H1 (cell line): Measurements from ENCODE around the gene ALK. TPM values are rescaled to one million over a fixed set of nuclear protein-coding genes. Genes with fewer than 3 reads are reported as not detected.

Experiments used
- CTCF ChIA-PET: fragments of 300-600 bp; sonication (Branson Sonifier 250); formaldehyde crosslinking; loops from one replicate; lab custom pipeline; 2021; ENCODE audit not compliant: partially characterized antibody; lab: Charles Lee
- POLR2A ChIA-PET: fragments of 300-600 bp; sonication (Branson Sonifier 250); formaldehyde crosslinking; loops from one replicate; lab custom pipeline; 2021; ENCODE audit warnings: inconsistent platforms; ENCODE audit not compliant: partially characterized antibody; lab: Charles Lee
- DNase-seq, 2 experiments: peaks; one replicate each; pipeline versions ENCODE4 v3.0.0 to v3.0.0-alpha.2; 2010 to 2022; ENCODE audit warnings: low spot score in 2 of 2, low read depth in 1 of 2, mixed read lengths in 1 of 2
- FAIRE-seq: peaks from 2 replicates; lab custom pipeline; 2011; peaks lifted over from hg19 to GRCh38; lab: Jason Lieb, UNC
- H2AFZ ChIP-seq: 2 replicates; pipeline ENCODE4 v1.8.1; 2012; ENCODE audit warnings: low read length, inconsistent platforms
- H2AK5ac ChIP-seq: 2 replicates; pipeline ENCODE4 v1.6.1; 2013; ENCODE audit warnings: low read depth, low read length
- H2BK120ac ChIP-seq: replicated peaks from 2 replicates; pipeline ENCODE3; 2013; ENCODE audit warnings: low read depth, low read length, inconsistent platforms
- H2BK12ac ChIP-seq: 2 replicates; pipeline ENCODE4 v1.6.1; 2013; ENCODE audit warnings: low read depth, low read length
- H2BK15ac ChIP-seq: 2 replicates; pipeline ENCODE4 v1.6.1; 2013; ENCODE audit warnings: low read length
- H2BK20ac ChIP-seq: 2 replicates; pipeline ENCODE4 v1.6.1; 2013; ENCODE audit warnings: low read length
- H2BK5ac ChIP-seq: 2 replicates; pipeline ENCODE4 v1.6.1; 2013; ENCODE audit warnings: low read depth, low read length
- H3K14ac ChIP-seq: 2 replicates; pipeline ENCODE4 v1.6.1; 2013; ENCODE audit warnings: inconsistent platforms; ENCODE audit not compliant: insufficient read length
- H3K18ac ChIP-seq: 2 replicates; pipeline ENCODE4 v1.6.1; 2013; ENCODE audit warnings: low read length; ENCODE audit errors: extremely low read depth
- H3K23ac ChIP-seq: 2 replicates; pipeline ENCODE4 v1.6.1; 2013; ENCODE audit warnings: inconsistent platforms; ENCODE audit not compliant: insufficient read length
- H3K23me2 ChIP-seq: 2 replicates; pipeline ENCODE4 v1.6.1; 2013; ENCODE audit warnings: low read depth, low read length
- H3K27ac ChIP-seq: 2 replicates; pipeline ENCODE4 v1.6.1; 2011; ENCODE audit warnings: low read depth, low read length, inconsistent platforms
- H3K27me3 ChIP-seq, 4 experiments: replicated peaks in 1 of 4; 1 replicate in 1 of 4; 2 replicates in 3 of 4; pipeline versions ENCODE4 v1.6.1 to v1.8.1; 2011 to 2013; ENCODE audit warnings: low read length in 3 of 4, mild to moderate bottlenecking in 3 of 4, inconsistent platforms in 2 of 4, mixed read lengths in 2 of 4, moderate library complexity in 1 of 4; ENCODE audit not compliant: control insufficient read depth in 3 of 4, insufficient read depth in 3 of 4; ENCODE audit errors: extremely low read depth in 1 of 4
- H3K36me3 ChIP-seq, 4 experiments: 2 replicates each; pipeline versions ENCODE4 v1.6.1 to v1.8.1; 2011 to 2013; ENCODE audit warnings: mild to moderate bottlenecking in 4 of 4, low read length in 3 of 4, moderate library complexity in 2 of 4, control low read depth in 1 of 4, inconsistent platforms in 1 of 4; ENCODE audit not compliant: insufficient read depth in 4 of 4, control insufficient read depth in 2 of 4
- H3K4ac ChIP-seq: replicated peaks from 2 replicates; pipeline ENCODE3; 2013; ENCODE audit warnings: low read length, low read depth, mixed read lengths, inconsistent platforms; ENCODE audit not compliant: insufficient read length
- H3K4me1 ChIP-seq, 4 experiments: replicated peaks in 1 of 4; 1 replicate in 1 of 4; 2 replicates in 3 of 4; pipeline versions ENCODE4 v1.6.1 to v1.8.1; 2011 to 2013; ENCODE audit warnings: low read length in 3 of 4, inconsistent platforms in 2 of 4, mixed read lengths in 1 of 4; ENCODE audit not compliant: insufficient read depth in 4 of 4, control insufficient read depth in 3 of 4
- H3K4me2 ChIP-seq, 2 experiments: 2 replicates each; pipeline versions ENCODE4 v1.6.1 to v1.8.1; 2011 to 2013; ENCODE audit warnings: low read depth in 2 of 2, low read length in 2 of 2, control low read depth in 1 of 2, inconsistent platforms in 1 of 2, mild to moderate bottlenecking in 1 of 2; ENCODE audit not compliant: insufficient read depth in 1 of 2
- H3K4me3 ChIP-seq, 4 experiments: fragments of 200-600, 300-600 bp in 1 of 4; sonication (generic), shearing (Covaris generic), sonication (Bioruptor Twin) in 1 of 4; 2 replicates each; pipeline versions ENCODE4 v1.5.1 to v1.8.1; 2011 to 2016; ENCODE audit warnings: low read length in 4 of 4, low read depth in 3 of 4, control low read depth in 2 of 4, inconsistent platforms in 2 of 4, mild to moderate bottlenecking in 2 of 4, mixed read lengths in 1 of 4, moderate library complexity in 1 of 4; ENCODE audit not compliant: insufficient read depth in 2 of 4; ENCODE audit errors: extremely low read depth in 1 of 4
- H3K56ac ChIP-seq: replicated peaks from 2 replicates; pipeline ENCODE3; 2013; ENCODE audit warnings: low read depth, mild to moderate bottlenecking, mixed read lengths, low read length, inconsistent platforms; ENCODE audit not compliant: insufficient read length
- H3K79me1 ChIP-seq: 2 replicates; pipeline ENCODE4 v1.6.1; 2013; ENCODE audit warnings: low read depth, low read length, control low read depth
- H3K79me2 ChIP-seq, 2 experiments: 2 replicates each; pipeline versions ENCODE4 v1.6.1 to v1.8.1; 2012 to 2013; ENCODE audit warnings: low read length in 2 of 2, mild to moderate bottlenecking in 2 of 2, inconsistent platforms in 1 of 2; ENCODE audit not compliant: insufficient read depth in 2 of 2, control insufficient read depth in 1 of 2
- H3K9ac ChIP-seq, 4 experiments: replicated peaks in 1 of 4; 1 replicate in 1 of 4; 2 replicates in 3 of 4; pipeline versions ENCODE4 v1.6.1 to v1.8.1; 2011 to 2013; ENCODE audit warnings: low read depth in 3 of 4, low read length in 3 of 4, control low read depth in 2 of 4, mild to moderate bottlenecking in 2 of 4, moderate library complexity in 2 of 4, inconsistent platforms in 1 of 4; ENCODE audit errors: extremely low read depth in 1 of 4
- H3K9me3 ChIP-seq, 2 experiments: 2 replicates each; pipeline versions ENCODE4 v1.6.1 to v1.8.1; 2012 to 2013; ENCODE audit warnings: mild to moderate bottlenecking in 2 of 2, moderate library complexity in 2 of 2, control low read depth in 1 of 2, inconsistent platforms in 1 of 2, low read depth in 1 of 2, low read length in 1 of 2, mixed read lengths in 1 of 2; ENCODE audit not compliant: insufficient read depth in 2 of 2
- H4K20me1 ChIP-seq, 2 experiments: replicated peaks in 1 of 2; 2 replicates each; pipeline versions ENCODE3 to v1.8.1; 2011 to 2013; ENCODE audit warnings: inconsistent platforms in 2 of 2, low read length in 2 of 2, mild to moderate bottlenecking in 1 of 2; ENCODE audit not compliant: insufficient read depth in 2 of 2, control insufficient read depth in 1 of 2
- H4K5ac ChIP-seq: 2 replicates; pipeline ENCODE4 v1.6.1; 2013; ENCODE audit warnings: low read length, low read depth, mixed read lengths, inconsistent platforms; ENCODE audit not compliant: insufficient read length
- H4K8ac ChIP-seq: 2 replicates; pipeline ENCODE4 v1.8.0; 2013; ENCODE audit warnings: mild to moderate bottlenecking, moderate library complexity, low read length, inconsistent platforms; ENCODE audit not compliant: insufficient read depth; ENCODE audit errors: extremely low read depth
- H4K91ac ChIP-seq: replicated peaks from 2 replicates; pipeline ENCODE3; 2013; ENCODE audit warnings: low read length, mixed read lengths, inconsistent platforms; ENCODE audit not compliant: insufficient read length
- CHD1 ChIP-seq: IDR thresholded peaks from 2 replicates; pipeline ENCODE4 v1.6.1; 2012; ENCODE audit warnings: low read depth, low read length, improper control_type of control experiment
- CREB1 ChIP-seq: IDR thresholded peaks from 2 replicates; pipeline ENCODE4 v1.6.1; 2012; ENCODE audit warnings: inconsistent platforms
- CTBP2 ChIP-seq: IDR thresholded peaks from 2 replicates; pipeline ENCODE4 v1.7.0; 2011; ENCODE audit warnings: borderline replicate concordance, mild to moderate bottlenecking, moderate library complexity, mixed read lengths, low read length; ENCODE audit not compliant: insufficient read depth, insufficient read length
- EGR1 ChIP-seq: IDR thresholded peaks from 2 replicates; pipeline ENCODE4 v1.6.1; 2011; ENCODE audit warnings: low read depth, low read length, borderline replicate concordance
- MAFK ChIP-seq: IDR thresholded peaks from 2 replicates; pipeline ENCODE4 v1.6.1; 2012; ENCODE audit warnings: low read depth, mild to moderate bottlenecking, improper control_type of control experiment, low read length
- POLR2AphosphoS5 ChIP-seq: IDR thresholded peaks from 2 replicates; pipeline ENCODE4 v1.6.1; 2011; ENCODE audit warnings: low read depth, low read length
- RFX5 ChIP-seq: IDR thresholded peaks from 2 replicates; pipeline ENCODE4 v1.6.1; 2011; ENCODE audit warnings: low read depth, low read length, improper control_type of control experiment, borderline replicate concordance
- RXRA ChIP-seq: IDR thresholded peaks from 2 replicates; pipeline ENCODE4 v1.6.1; 2011; ENCODE audit warnings: low read depth, mild to moderate bottlenecking, low read length, moderate library complexity; ENCODE audit not compliant: insufficient read depth
- SAP30 ChIP-seq: fragments of 300-600 bp; sonication (generic); IDR thresholded peaks from 2 replicates; pipeline ENCODE4 v1.7.1; 2012; ENCODE audit warnings: low read length, moderate library complexity, mild to moderate bottlenecking, inconsistent platforms; ENCODE audit not compliant: insufficient read depth, insufficient replicate concordance
- SIX5 ChIP-seq: IDR thresholded peaks from 2 replicates; pipeline ENCODE4 v1.6.1; 2011; ENCODE audit warnings: mild to moderate bottlenecking, low read depth, low read length
- SP1 ChIP-seq: IDR thresholded peaks from 2 replicates; pipeline ENCODE4 v1.6.1; 2011; ENCODE audit warnings: low read depth, low read length
- TCF12 ChIP-seq: IDR thresholded peaks from 2 replicates; pipeline ENCODE4 v1.6.1; 2011; ENCODE audit warnings: low read depth, mild to moderate bottlenecking, low read length
- YY1 ChIP-seq: IDR thresholded peaks from 2 replicates; pipeline ENCODE4 v1.6.1; 2011; ENCODE audit warnings: low read depth, mild to moderate bottlenecking, low read length
- WGBS, 2 experiments: shearing (Covaris generic) in 1 of 2; methylation state at CpG; one replicate each; pipeline versions ENCODE4 v1.1.6 to v1.1.7; 2013 to 2015; ENCODE audit warnings: low lambda C conversion rate in 2 of 2, mixed read lengths in 2 of 2, inconsistent platforms in 1 of 2, low coverage in 1 of 2, missing lambda C conversion rate in 1 of 2; ENCODE audit not compliant: insufficient replicate concordance in 2 of 2, insufficient coverage in 1 of 2, insufficient read length in 1 of 2; ENCODE audit errors: extremely low coverage in 1 of 2, missing lambda C conversion rate in 1 of 2; 5-methylcytosine and 5-hydroxymethylcytosine counted together
- polyA plus RNA-seq, 7 experiments: library from polyadenylated mRNA; depleted of rRNA in 3 of 7; stranded (reverse) in 5 of 7; unstranded in 2 of 7; fragments of >200 nt in 5 of 7; fragments of 200-250 nt in 2 of 7; gene quantifications; 1 replicate in 5 of 7; 2 replicates in 1 of 7; 4 replicates in 1 of 7; pipeline versions ENCODE4 v1.2.1 to v1.2.3, GENCODE V29; 2011 to 2013; ENCODE audit warnings: missing spikeins in 2 of 7, mixed read lengths in 2 of 7
- total RNA-seq: library from RNA; stranded (reverse); fragmentation: NEBNext Ultra II Directional; extraction: Animal tissue kit (Norgen Biotek cat#: 25700); gene quantifications from 2 replicates; pipeline ENCODE4 v1.2.1, GENCODE V29; 2021
- TF ChIP-seq, protein P1 (sequence below): IDR thresholded peaks from 2 replicates; pipeline ENCODE4 v1.6.1; 2011; ENCODE audit warnings: low read length, improper control_type of control experiment
- TF ChIP-seq, protein P2 (sequence below): IDR thresholded peaks from 2 replicates; pipeline ENCODE4 v1.6.1; 2012; ENCODE audit warnings: inconsistent platforms

The ALK gene
- total and polyA plus RNA-seq, 2 of the 8 experiments (the other 6 are each of a cell fraction or from before 2014, with no cell fraction given): 0.02 to 0.09 TPM

- Histone ChIP-seq H3K9ac (no peak overlapping the region), H3K9me3 (no peaks in the 10 kb centered on the region), H3K23ac (no peak overlapping the region), H2BK15ac (no peak overlapping the region), H3K23me2 (no peaks in the 10 kb centered on the region), H4K91ac (no peak overlapping the region), H2AK5ac (no peak overlapping the region), H3K4ac (no peak overlapping the region), H2BK20ac (no peak overlapping the region), H4K20me1 (no peaks in the 10 kb centered on the region), H2AFZ (no peak overlapping the region), H3K4me2 (no peak overlapping the region), H3K27ac (no peak overlapping the region), H4K5ac (no peak overlapping the region), H3K79me2 (no peaks in the 10 kb centered on the region), H3K36me3 (no peaks in the 10 kb centered on the region), H2BK120ac (no peak overlapping the region), H3K4me3 (no peak overlapping the region), H2BK12ac (no peak overlapping the region), H3K4me1 (no peaks in the 10 kb centered on the region; a peak in 1 of 7 replicates), H2BK5ac (no peak overlapping the region), H3K27me3 (no peaks in the 10 kb centered on the region), H3K18ac (no peak overlapping the region), H3K14ac (no peak overlapping the region), H3K56ac (no peak overlapping the region), H4K8ac (no peak overlapping the region), H3K79me1 (no peaks in the 10 kb centered on the region)
- FAIRE-seq (no peak), DNase-seq (no peak)
- WGBS, 2 experiments: 70% methylated on average over 4 of the region's 4 CpGs; no CpG with 5 or more reads in 1 of the 2 experiments
- CTCF ChIA-PET: no interaction called here
- POLR2A ChIA-PET: no interaction called here
- TF ChIP-seq CHD1: no peak
- TF ChIP-seq, protein P1, sequence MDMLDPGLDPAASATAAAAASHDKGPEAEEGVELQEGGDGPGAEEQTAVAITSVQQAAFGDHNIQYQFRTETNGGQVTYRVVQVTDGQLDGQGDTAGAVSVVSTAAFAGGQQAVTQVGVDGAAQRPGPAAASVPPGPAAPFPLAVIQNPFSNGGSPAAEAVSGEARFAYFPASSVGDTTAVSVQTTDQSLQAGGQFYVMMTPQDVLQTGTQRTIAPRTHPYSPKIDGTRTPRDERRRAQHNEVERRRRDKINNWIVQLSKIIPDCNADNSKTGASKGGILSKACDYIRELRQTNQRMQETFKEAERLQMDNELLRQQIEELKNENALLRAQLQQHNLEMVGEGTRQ: no peak
- no peak for TF ChIP-seq CREB1
- no peak for TF ChIP-seq CTBP2
- TF ChIP-seq, protein P2, sequence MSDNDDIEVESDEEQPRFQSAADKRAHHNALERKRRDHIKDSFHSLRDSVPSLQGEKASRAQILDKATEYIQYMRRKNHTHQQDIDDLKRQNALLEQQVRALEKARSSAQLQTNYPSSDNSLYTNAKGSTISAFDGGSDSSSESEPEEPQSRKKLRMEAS: no peak
- no peak for TF ChIP-seq RFX5
- TF ChIP-seq SIX5: no peak
- no peak for TF ChIP-seq SP1
- TF ChIP-seq POLR2AphosphoS5: no peak
- TF ChIP-seq RXRA: no peak
- no peak for TF ChIP-seq SAP30
- TF ChIP-seq YY1: no peak
- TF ChIP-seq TCF12: no peak
- TF ChIP-seq MAFK: no peak
- no peak for TF ChIP-seq EGR1
Observed at GRCh38 chr2:29733965-29734364, 187.4 kb downstream of the ALK start.
